T47D (cell line): Measurements from ENCODE around the gene NRN1L.
A peak's percentile ranks its signal among the peaks of the same experiment; 100 is the strongest.
"Not testable (repeated sequence)": the region's sequence is repeated elsewhere in the genome, so short reads cannot be mapped to it uniquely, and the experiment has no call there.

Experiments
- DNase-seq, 2 experiments: peaks; one replicate each; pipeline versions ENCODE4 v3.0.0 to v3.0.0-alpha.2; 2011 to 2012; ENCODE audit warnings: low read depth in 1 of 2, low spot score in 1 of 2
- JUND ChIP-seq: IDR thresholded peaks from 2 replicates; pipeline ENCODE4 v1.6.1; 2012; ENCODE audit warnings: low read depth
- in situ Hi-C: cut with HindIII; loops from 2 replicates; pipeline ENCODE4 v1.10.0; 2016; ENCODE audit warnings: low sequenced_read_pairs, low pct_unique_long_range_greater_than_20kb

NRN1L gene

DNA sequence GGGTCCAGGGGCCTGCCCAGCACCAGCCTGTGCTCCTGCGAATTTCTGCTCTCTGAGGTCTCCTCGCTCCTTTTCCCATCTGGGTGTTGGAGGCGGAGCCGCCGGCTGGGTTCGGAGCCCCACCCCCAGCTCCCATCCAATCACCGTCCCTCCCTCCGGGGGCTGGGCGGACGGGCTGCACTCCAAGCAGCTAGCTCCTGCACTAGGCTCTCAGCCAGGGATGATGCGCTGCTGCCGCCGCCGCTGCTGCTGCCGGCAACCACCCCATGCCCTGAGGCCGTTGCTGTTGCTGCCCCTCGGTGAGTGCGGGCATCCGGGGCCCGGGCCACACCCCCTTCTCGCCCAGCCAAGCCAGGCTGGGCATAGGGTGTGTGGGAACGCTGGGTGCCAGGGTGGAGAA lies at the start of gene NRN1L:
Gene NRN1L, plus strand, starts transcription at position 202 of the 400 bp plus-strand sequence. Its CDS starts 19 bp downstream, at position 221.
- in situ Hi-C loops: no loop called here
- DNase-seq: peak in 1 of 2 experiments; percentile 77
- no peak for TF ChIP-seq JUND

DNA sequence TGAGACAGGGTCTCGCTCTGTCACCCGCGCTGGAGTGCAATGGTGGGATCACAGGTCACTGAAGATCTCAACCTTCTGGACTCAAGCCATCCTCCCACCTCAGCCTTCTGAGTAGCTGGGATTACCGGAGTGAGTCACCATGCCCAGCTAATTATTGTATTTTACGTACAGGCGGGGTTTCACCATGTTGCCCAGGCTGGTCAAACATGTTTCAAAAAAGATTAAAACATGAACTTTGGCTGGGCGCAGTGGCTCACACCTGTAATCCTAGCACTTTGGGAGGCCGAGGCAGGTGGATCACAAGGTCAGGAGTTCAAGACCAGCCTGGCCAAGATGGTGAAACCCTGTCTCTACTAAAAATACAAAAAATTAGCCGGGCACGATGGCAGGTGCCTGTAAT lies 47.5 kb upstream of the NRN1L start:
- DNase-seq, in situ Hi-C loops: not testable (repeated sequence)

DNA sequence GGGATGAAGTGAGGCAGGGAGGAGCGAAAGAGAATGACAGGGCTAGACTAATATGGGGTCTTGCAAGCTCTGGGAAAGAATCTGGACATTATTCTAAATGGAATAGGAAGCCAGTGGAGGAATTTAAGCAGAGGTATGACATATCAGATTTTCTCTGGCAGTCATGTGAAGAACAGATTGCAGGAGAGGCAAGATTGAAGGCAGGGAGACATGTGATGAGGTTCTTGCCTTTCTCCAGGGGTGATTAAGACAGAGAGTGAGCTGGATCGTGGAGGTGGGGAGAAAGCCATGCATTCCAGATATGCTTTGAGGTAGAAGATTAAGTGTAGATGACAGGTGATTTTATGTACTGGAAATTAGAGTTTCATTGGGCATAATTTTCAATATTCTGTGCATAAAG lies 46.9 kb upstream of the NRN1L start:
- in situ Hi-C loops: no loop called here
- TF ChIP-seq JUND: no peak
- DNase-seq: no peak

DNA sequence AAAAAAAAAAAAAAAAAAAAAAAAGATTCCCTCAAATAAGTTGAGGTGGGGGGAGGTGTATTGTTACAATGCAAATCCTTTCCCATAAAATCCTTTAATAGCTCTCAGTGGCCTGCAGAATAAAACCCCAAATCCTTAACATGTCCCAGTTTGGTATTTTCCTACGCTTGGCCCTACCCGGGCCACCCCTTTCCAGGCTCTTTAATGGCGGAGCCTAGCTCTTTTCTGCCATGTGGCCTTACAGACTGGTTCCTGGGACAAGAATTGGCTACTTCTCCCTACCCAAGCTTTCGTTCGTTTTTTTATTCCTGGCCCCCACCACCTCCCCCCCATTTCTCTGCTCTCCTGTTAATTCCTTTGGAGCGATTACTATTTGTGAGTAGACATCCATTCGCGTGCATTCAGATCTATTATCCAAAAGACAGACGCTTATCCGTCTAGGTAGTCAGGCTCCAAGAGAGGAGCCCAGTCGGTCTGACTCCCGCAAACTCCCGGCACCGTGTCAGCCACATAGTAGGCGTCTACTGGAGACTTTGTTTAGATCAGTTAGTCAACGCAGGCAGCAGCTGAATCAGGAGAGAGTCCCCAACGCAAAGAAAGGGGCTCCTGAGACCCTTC lies 43.4 kb upstream of the NRN1L start:
- DNase-seq: no peak
- TF ChIP-seq JUND: no peak
- in situ Hi-C loops: no loop called here

DNA sequence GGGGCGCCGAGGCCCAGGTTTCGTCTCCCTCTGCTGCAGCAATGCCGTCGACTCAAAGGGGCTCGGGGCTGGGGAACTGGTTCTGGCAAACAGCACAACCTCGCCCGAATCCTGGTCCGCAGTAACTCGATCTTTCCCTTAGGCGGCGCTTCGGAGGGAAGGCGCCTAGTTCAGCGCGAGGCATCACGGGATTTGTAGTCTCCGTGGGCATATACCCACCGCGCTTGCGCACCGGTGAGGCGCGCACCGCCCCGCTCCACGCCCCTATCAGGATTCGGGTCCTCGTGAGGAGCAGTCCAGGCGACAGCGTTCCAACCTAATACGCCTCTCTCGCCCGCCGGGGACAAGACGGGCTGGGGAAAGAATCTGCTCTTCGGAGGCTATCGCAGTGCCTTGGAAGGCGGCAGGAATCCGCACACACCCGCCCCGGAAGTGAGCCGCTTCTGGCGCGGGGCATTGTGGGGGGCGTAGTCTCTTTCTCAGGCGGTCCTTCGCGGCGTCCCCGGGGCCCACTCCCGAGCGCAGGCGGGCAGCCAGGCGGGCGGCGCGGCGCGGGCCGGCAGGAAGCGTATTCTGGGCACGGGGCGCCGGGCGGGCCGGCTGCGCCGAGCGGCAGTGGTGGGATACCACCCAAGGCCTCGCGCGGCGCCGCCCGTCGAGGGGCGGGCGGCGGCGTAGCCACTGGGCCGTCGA lies 42.7 kb upstream of the NRN1L start, which contains the start of gene THAP11:
Gene THAP11, plus strand, starts transcription at position 505 of the 693 bp plus-strand sequence. CDS start 235 bp downstream, outside the sequence.
- in situ Hi-C loops: no loop called here
- TF ChIP-seq JUND: no peak
- DNase-seq: peak; percentile 92 to 98

DNA sequence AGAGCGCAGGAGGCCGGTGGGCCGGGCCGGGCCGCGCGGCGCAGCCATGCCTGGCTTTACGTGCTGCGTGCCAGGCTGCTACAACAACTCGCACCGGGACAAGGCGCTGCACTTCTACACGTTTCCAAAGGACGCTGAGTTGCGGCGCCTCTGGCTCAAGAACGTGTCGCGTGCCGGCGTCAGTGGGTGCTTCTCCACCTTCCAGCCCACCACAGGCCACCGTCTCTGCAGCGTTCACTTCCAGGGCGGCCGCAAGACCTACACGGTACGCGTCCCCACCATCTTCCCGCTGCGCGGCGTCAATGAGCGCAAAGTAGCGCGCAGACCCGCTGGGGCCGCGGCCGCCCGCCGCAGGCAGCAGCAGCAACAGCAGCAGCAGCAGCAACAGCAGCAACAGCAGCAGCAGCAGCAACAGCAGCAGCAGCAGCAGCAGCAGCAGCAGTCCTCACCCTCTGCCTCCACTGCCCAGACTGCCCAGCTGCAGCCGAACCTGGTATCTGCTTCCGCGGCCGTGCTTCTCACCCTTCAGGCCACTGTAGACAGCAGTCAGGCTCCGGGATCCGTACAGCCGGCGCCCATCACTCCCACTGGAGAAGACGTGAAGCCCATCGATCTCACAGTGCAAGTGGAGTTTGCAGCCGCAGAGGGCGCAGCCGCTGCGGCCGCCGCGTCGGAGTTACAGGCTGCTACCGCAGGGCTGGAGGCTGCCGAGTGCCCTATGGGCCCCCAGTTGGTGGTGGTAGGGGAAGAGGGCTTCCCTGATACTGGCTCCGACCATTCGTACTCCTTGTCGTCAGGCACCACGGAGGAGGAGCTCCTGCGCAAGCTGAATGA lies 42.0 kb upstream of the NRN1L start:
- no peak for TF ChIP-seq JUND
- in situ Hi-C loops: no loop called here

DNA sequence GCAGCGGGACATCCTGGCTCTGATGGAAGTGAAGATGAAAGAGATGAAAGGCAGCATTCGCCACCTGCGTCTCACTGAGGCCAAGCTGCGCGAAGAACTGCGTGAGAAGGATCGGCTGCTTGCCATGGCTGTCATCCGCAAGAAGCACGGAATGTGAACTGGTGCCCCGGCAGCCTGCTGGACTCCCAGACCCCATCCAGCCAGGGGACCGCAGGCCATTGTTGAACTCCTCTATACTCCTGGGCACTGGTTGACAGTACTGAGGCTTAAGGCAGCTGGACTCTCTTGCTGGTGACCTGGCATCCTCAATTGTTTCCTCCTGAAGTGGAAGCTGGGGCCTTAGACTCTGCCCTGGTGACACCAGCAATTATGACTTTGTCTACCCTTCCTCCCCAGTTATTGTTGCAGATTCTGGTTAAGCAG lies 41.3 kb upstream of the NRN1L start:
- in situ Hi-C loops: no loop called here
- DNase-seq: no peak
- TF ChIP-seq JUND: no peak

More for the DNA sequence above, 42.0 kb upstream of the NRN1L start:
- DNase-seq: peak; percentile 67 to 72

DNA sequence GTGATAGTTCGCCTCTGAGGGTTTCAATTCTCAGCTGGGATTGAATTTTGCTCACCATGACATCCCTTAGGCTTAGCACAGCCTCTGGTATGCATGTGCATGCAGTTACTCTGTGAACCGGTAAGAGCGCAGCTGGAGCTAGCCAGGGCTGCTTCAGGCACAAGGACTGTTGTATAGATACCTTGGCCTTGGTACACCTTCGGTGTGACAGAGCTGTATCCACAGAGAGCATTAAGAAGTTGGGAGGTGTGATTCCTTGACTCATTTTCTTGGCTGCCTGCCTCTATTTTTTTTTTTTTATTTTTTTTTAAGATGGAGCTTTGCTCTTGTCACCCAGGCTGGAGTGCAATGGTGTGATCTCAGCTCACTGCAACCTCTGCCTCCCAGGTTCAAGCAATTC lies 40.2 kb upstream of the NRN1L start:
- no peak for DNase-seq
- no peak for TF ChIP-seq JUND
- in situ Hi-C loops: no loop called here

DNA sequence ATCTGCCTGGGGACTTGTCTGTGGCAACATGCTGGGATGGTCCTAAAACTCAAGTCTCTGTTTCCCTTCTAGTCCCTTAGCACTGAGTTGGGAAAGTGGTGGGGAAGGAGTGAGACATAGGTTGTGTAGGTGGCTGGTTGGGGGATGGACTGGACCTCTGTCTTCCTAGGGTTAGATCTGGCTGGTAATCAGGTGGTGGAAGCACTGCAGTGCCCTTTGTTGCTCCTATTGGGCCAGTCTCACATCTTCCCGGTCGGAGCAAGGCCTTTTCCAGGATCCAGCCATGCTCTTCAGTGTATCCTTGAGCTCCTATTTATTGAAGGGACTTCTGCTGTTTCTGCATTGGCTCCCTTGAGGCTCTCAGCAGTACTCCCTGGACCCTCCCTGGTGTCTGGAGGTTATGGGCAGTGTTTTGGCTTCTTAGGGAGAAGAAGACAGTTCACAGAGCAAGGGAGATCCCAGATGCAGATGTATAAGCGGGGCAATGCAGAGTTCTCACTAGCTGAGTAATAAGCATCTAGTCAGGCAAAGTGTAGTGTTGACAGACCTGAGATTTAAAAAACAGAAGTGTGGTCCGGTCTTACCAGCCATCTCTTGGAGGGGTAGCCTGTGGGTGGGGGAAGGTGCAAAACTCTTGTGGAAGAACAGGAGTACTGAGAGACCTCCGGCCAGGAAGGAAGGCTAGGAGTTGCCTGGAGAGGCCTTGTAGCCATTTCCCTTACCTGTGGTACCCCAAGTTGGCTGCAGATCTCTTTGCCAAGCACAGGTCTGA lies 39.2 kb upstream of the NRN1L start:
- DNase-seq: no peak
- in situ Hi-C loops: no loop called here
- TF ChIP-seq JUND: no peak

DNA sequence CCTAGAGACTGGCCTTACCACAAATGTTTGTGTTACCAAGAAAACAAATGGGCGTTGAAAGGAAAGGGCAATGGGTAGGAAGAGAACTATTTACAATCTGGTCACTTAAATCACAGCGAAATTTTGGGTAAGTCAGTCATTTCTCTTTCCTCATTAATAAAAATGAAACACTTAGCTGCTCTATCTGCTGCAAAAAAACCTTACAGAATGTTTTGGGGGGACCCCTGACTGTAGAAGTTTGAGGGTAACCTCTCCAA lies 38.7 kb upstream of the NRN1L start:
- in situ Hi-C loops: no loop called here
- TF ChIP-seq JUND: no peak
- DNase-seq: no peak

DNA sequence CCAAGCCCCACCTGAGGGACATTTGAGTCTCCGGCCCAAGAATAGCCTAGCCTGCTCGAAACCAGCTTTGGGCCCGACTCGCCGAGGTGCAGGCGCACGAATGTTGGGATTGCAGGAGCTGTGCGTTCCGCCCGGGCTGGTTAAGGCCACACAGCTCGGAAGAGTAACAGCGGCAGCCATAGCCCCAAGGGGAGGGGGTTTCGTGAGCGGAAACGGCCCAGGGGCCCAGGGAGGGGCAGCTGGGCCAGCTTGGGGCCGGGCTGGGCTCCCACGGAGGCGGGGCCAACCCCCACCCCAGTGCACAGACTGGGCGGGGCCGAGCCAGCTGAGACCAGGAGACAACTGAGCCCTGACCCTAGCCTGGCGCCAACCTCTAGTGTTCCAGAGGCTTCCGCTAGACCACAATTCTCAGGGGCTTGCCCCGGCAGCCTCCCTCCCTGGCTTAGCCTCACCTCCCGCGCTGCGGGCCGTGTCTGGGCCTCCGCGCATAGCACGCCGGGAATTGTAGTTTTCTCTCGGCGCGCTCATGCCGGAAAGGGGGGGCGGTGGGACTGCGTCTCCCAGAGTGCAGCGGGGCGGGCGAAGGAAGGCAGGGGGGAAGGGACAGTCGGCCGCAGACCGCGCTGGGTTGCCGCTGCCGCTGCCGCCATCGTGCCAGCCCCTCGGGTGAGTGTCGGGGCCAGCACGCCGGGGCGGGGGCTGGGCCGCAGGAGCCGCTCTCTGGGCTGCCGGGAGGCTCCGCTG lies 38.2 kb upstream of the NRN1L start, which contains the start of gene NUTF2:
Gene NUTF2, plus strand, starts transcription at position 614 of the 744 bp plus-strand sequence. CDS start 18,198 bp downstream, outside the sequence.
- no peak for TF ChIP-seq JUND
- DNase-seq: peak; percentile 89 to 96
- in situ Hi-C loops: no loop called here
